Central memory CD4-positive, alpha-beta T cell (primary cell): ENCODE results near the gene PDCD1.

Experiments
- DNase-seq: peaks from one replicate; pipeline ENCODE4 v3.0.0; 2022

PDCD1 gene

GRCh38 chr2:241864168-241864849 lies 5.6 kb upstream of the PDCD1 start:
- DNase-seq, result no peak

DNA sequence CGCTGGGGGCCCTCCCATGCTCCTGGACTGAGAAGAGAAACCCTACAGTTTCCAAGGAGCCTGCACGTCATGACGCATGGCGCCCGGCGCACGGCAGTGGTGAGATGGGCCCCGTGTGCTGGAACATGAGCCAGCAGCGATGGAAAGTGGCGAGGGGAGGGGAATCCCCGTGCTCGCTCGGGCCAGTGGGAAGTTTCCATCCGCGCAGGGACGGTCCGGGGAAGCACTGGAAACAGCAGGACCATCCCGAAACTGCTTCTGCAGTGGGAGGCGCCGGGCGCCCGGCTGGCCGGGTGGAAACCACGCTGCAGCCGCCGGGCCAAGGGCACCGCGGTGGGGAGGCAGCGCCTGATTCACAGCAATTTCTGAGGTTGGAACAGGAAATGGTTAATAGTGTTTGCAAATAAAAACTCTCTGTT lies 4.9 kb upstream of the PDCD1 start:
- peak; percentile 17 for DNase-seq

- no peak for DNase-seq
Measured at GRCh38 chr2:241862775-241863535, 4.3 kb upstream of the PDCD1 start.

DNA sequence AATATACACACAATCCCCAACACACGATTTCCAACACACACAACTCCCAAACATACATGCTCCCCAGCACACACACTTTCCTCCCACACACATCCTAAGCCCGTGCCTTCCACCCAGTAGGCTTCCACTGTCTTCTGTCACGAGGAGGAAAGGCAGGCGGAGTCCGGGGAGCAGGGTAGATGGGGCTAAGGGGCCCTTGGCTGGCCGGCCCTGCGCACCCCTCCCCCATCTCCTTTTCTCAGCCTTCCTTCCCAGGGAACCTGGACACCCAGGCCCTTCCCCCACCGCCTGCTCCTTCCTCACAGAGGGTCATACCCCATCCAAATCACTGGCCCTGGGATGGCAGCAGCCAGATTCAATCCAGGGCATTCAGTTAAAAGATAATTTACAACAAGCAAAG lies 3.4 kb upstream of the PDCD1 start:
- DNase-seq, result no peak

GRCh38 chr2:241861264-241861663 lies 2.6 kb upstream of the PDCD1 start:
- no peak for DNase-seq

- DNase-seq, result no peak
Measured at GRCh38 chr2:241860184-241861078, 1.7 kb upstream of the PDCD1 start.

DNA sequence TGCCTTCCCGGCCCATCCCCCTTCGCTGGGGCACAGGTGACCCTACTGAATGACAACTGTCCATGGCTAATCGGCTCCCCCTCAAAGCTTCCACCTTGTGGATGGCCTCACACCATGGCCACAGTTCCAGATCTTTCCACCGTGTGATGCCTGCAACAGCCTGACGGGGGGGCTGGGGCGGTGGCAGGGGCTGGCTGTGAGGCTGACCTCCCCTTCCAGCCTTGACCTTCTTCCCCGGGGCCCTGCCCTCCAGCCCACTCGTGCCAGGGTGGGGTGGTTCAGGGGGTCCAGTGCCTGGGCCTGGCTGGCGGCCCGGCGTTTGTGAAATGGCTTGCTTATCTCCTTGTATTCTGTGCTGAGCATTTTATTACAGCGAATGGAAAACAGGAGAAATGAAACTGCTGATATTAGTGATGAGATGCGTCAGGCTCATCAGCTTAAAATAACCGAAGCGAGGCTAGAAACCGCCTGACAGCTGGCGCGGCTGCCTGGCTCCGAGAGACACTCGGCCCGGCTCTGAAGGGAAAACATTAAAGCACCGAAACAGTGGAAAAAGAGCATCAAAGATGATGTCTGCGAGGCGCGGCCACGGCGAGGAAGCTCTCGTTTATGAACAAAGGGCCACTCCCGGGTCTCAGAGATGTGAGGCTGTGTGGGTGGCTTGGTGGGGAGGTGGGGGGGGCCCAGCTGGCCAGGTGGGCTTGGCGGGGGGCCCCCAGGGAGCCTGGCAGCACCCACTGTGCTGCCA lies 916 bp upstream of the PDCD1 start:
- DNase-seq, result peak; percentile 24

DNA sequence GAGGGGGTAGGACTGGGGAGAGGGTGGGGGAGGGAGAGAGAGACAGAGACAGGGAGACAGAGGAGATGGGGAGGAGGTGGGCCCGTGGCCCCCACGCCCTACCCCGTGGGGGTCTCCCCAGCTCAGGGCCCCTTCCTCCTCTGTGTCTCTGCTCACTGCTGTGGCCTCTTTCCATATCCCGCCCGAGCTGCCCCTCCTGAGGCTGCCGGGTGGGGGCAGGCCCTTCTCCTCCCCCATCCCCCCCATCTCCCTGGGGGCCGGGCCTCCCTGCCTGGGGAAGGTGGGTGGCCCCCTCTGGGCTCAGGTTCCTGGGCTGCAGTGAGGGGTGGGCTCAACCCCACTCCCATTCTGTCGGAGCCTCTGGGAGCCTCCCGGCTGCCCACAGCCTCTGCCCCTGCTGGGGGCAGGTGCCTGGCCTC lies 332 bp upstream of the PDCD1 start:
- no peak for DNase-seq

- DNase-seq, result no peak
Measured at GRCh38 chr2:241857572-241858121, 1.0 kb downstream of the PDCD1 start.

GRCh38 chr2:241857041-241857541 lies 1.6 kb downstream of the PDCD1 start:
- DNase-seq, result no peak

DNA sequence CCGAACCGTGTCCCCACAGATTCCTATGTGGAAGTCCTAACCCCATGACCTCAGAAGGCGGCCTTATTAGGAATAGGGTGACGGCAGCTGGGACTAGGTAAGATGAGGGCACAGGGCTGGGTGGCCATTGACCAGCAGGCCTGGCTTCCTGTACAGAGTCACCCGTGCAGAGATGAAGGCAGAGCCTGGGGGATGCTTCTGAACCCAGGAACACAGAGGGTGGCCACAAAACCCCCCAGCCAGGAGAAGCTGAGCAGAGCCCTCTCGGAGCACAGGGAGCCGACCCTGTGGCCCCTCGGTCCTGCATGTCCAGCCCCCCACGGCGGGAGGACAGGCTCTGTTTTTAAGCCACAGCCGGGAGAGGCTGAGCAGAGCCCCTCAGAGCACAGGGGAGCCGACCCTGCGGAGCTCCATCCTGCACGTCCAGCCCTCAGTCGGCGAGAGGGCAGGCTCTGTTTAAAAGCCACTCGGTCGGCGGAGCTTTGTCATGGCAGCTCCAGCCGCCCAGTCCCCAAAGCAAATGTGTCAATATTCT lies 2.7 kb downstream of the PDCD1 start:
- DNase-seq, result no peak

DNA sequence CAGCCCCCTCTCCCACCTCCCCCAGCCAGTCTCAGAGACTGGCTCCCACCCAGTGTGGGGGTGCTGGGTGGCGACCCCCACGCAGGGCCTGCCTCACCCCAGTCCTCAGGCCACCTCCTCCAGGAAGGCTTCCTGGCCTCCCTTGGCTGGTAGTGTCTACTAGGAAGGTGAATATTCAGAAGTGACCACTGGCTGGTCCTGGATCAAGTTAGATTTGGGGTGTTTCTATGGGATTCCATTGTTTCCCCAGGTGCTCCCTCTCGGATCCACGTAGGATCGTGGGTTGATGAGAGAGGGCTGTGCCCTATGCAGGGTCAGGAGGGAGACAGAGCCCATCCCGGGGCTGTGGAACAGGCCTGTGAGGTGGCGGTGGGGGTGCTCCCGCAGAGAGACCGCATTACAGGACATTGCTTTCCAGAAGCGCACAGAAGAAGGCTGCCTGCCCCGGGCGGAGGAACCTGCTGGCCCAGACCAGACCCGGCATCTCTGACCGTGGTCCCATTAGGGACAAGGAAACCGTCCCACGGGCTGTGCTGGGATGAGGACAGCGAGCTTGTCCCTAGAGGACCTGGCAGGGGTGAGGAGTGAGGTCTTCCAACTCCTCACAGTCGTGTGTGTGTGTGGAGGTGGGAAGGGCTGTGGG lies 3.3 kb downstream of the PDCD1 start:
- DNase-seq, result no peak

GRCh38 chr2:241854342-241855244 lies 4.1 kb downstream of the PDCD1 start:
- no peak for DNase-seq

DNA sequence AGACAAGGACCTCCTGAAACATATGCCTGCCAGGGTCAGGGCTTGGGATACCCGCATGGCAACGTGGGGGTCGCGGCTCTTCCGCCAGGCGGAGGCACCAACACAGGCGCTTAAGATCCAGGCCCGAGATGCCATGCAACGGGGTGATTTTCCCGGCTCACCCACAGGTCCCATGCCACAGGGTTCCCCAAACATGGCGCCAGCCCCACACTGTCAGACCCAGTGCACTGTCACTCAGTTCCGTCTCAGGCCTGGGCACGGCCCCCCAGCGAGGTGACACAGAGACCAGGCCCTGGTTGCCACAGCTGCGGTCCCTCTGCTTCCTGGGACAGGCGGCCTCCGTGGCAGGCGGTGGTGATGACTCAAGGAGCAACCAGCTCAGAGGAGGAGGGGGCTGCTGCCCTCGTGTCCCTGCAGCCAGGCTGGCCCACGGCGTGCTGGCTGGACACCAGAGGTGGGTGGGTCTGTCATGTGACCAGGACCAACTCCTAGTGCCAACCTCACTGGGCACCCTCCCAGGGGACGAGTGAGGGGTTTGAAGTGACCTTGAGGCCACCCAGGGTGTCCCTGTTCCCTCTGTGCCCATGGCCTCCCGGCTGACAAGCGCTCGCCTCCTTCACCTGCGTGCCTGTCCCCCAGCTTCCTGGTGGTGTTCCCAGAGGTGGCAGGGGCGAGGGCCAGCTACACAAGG lies 4.9 kb downstream of the PDCD1 start:
- DNase-seq, result no peak

DNA sequence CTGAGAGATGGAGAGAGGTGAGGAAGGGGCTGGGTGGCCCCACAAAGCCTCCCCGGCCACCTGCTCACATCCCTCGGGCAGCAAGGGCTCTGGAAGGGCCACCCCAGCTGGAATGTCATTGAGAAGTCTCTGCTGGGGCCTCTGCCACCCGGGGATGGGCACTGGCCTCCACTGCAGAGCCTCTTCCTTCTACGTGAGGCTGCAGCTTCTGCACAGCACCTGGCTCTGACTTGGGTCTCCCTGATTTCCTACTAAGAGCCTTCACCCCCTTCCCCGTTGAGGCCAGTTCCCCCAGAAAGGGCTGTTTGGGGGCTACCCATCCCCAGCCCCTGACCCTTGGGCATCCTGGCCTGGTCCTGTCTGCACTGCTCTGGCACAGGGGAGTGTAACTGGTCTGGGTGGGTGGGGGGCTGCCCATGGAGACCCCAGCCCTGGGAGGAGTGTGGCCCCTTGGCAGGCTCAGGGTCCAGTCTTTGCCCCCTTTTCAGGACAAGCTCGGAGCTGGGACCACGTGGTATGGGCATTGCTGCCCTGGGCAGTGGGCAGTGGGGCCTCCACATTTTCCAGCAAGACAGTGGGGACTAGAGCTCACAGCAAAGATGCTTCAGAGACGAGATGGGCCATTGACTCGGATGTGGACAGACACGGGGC lies 5.6 kb downstream of the PDCD1 start:
- no peak for DNase-seq

GRCh38 chr2:241852116-241852980 lies 6.3 kb downstream of the PDCD1 start:
- DNase-seq, result no peak

GRCh38 chr2:241851325-241852115 lies 7.2 kb downstream of the PDCD1 start:
- no peak for DNase-seq
